CD4-positive, alpha-beta T cell (primary cell): ENCODE measurements around the gene FBN1. TPM values are rescaled to one million over a fixed set of nuclear protein-coding genes. Genes with fewer than 3 reads are reported as not detected.

Experiments
- ATAC-seq: fragments of 200-7000 bp; cut with Tn5 transposase; one replicate; pipeline ENCODE4 v1.10.0; 2022; ENCODE audit warnings: mild to moderate bottlenecking; ENCODE audit not compliant: poor library complexity
- CTCF ChIA-PET: fragments of 350-600 bp; sonication (Branson Sonifier 250); formaldehyde crosslinking; loops from one replicate; lab custom pipeline; 2021; ENCODE audit warnings: antibody characterized with exemption, inconsistent platforms; lab: Charles Lee
- POLR2A ChIA-PET: fragments of 350-600 bp; sonication (Branson Sonifier 250); formaldehyde crosslinking; loops from one replicate; lab custom pipeline; 2021; ENCODE audit warnings: antibody characterized with exemption, inconsistent platforms; lab: Charles Lee
- DNase-seq, 14 experiments: peaks; one replicate each; pipeline ENCODE4 v3.0.0-alpha.2; 2013 to 2020; ENCODE audit warnings: mixed read lengths in 2 of 14
- H3K27ac ChIP-seq, 2 donors: one replicate each; pipeline versions ENCODE4 v1.5.1 to v1.7.0; 2013; ENCODE audit warnings: low read length in 2 of 2, low read depth in 1 of 2, mild to moderate bottlenecking in 1 of 2
- H3K27me3 ChIP-seq, 2 experiments: 1 replicate in 1 of 2; 2 replicates in 1 of 2; pipeline versions ENCODE4 v1.6.1 to v1.7.0; 2013; ENCODE audit warnings: low read length in 2 of 2, control low read depth in 1 of 2, mild to moderate bottlenecking in 1 of 2, moderate library complexity in 1 of 2; ENCODE audit not compliant: insufficient read depth in 2 of 2, control insufficient read depth in 1 of 2
- H3K36me3 ChIP-seq: one replicate; pipeline ENCODE4 v1.6.1; 2013; ENCODE audit warnings: low read length, control low read depth; ENCODE audit not compliant: insufficient read depth
- H3K4me1 ChIP-seq: one replicate; pipeline ENCODE4 v1.6.1; 2013; ENCODE audit warnings: low read length, control low read depth; ENCODE audit not compliant: insufficient read depth
- H3K4me3 ChIP-seq: one replicate; pipeline ENCODE4 v1.5.1; 2013; ENCODE audit warnings: mild to moderate bottlenecking, low read length, moderate library complexity
- H3K9me3 ChIP-seq, 2 experiments: 1 replicate in 1 of 2; 2 replicates in 1 of 2; pipeline versions ENCODE4 v1.6.1 to v1.7.0; 2013; ENCODE audit warnings: low read length in 2 of 2, mild to moderate bottlenecking in 2 of 2, control low read depth in 1 of 2, moderate library complexity in 1 of 2; ENCODE audit not compliant: control insufficient read depth in 1 of 2, insufficient read depth in 1 of 2
- H3K27ac Mint-ChIP-seq: one replicate; pipeline ENCODE4 v1.8.0; 2020; ENCODE audit warnings: mixed read lengths
- H3K27me3 Mint-ChIP-seq: one replicate; pipeline ENCODE4 v1.8.0; 2021; ENCODE audit warnings: mixed read lengths
- H3K36me3 Mint-ChIP-seq: one replicate; pipeline ENCODE4 v1.8.0; 2021; ENCODE audit warnings: low read depth, mixed read lengths
- H3K4me1 Mint-ChIP-seq: one replicate; pipeline ENCODE4 v1.8.0; 2021; ENCODE audit warnings: low read depth, mixed read lengths
- H3K4me3 Mint-ChIP-seq: one replicate; pipeline ENCODE4 v1.8.0; 2020; ENCODE audit warnings: mild to moderate bottlenecking, mixed read lengths
- H3K9me3 Mint-ChIP-seq: one replicate; pipeline ENCODE4 v1.8.0; 2020; ENCODE audit warnings: mixed read lengths
- intact Hi-C, 2 experiments: fragments of 100-400 bp; cut with DNase I in 1 of 2; cut with micrococcal nuclease in 1 of 2; formaldehyde crosslinking; loops; one replicate each; pipeline versions ENCODE4 v1.15.1 to v1.9.0; 2023 to 2025; cut with DNase I, micrococcal nuclease
- total RNA-seq, 174 experiments: library from RNA in 2 of 174; stranded (reverse) in 2 of 174; gene quantifications; one replicate each; pipeline ENCODE4 v1.2.3 and lab custom pipeline; 2021 to 2026
- TF ChIP-seq, protein P1 (sequence below): fragments of 200-600 bp; IDR thresholded peaks from one replicate; pipeline ENCODE4 v1.8.0; 2022; ENCODE audit warnings: antibody characterized with exemption, mild to moderate bottlenecking

The FBN1 gene
- total RNA-seq, 2 experiments from 2014 or later: 0.11 to 0.25 TPM

DNA sequence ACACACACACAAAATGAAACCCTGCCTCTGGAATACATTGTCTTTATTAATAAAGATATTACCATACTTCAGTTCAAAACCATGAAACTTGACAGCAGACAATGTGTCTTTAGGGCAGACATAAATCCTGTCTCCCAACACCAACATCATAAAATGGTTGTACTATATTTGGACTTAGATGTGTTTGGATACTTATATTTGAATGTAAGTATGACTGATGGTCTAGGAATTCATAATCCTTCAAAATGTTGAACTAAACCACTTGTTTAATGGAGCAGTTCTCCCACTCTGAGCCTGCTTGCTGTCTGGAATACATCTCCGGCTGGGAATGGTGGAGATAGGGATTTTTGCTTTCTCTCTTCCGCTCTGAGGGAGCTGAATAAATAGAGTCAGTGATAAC lies 10.6 kb downstream of the FBN1 start:
- intact Hi-C loops: no loop called here
- H3K4me3 Mint-ChIP-seq: no peak overlapping the region
- no peak overlapping the region for H3K27ac ChIP-seq
- ChIA-PET POLR2A (no interaction called here), CTCF (no interaction called here)
- H3K36me3 Mint-ChIP-seq: no peaks in the 10 kb centered on the region
- no peaks in the 10 kb centered on the region for H3K4me1 Mint-ChIP-seq
- TF ChIP-seq, protein P1, sequence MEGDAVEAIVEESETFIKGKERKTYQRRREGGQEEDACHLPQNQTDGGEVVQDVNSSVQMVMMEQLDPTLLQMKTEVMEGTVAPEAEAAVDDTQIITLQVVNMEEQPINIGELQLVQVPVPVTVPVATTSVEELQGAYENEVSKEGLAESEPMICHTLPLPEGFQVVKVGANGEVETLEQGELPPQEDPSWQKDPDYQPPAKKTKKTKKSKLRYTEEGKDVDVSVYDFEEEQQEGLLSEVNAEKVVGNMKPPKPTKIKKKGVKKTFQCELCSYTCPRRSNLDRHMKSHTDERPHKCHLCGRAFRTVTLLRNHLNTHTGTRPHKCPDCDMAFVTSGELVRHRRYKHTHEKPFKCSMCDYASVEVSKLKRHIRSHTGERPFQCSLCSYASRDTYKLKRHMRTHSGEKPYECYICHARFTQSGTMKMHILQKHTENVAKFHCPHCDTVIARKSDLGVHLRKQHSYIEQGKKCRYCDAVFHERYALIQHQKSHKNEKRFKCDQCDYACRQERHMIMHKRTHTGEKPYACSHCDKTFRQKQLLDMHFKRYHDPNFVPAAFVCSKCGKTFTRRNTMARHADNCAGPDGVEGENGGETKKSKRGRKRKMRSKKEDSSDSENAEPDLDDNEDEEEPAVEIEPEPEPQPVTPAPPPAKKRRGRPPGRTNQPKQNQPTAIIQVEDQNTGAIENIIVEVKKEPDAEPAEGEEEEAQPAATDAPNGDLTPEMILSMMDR: no peak
- DNase-seq: no peak
- no peak overlapping the region for H3K27ac Mint-ChIP-seq
- no peaks in the 10 kb centered on the region for H3K9me3 Mint-ChIP-seq
- H3K9me3 ChIP-seq: no peaks in the 10 kb centered on the region
- no peak overlapping the region for H3K4me3 ChIP-seq
- no peaks in the 10 kb centered on the region for H3K36me3 ChIP-seq
- no peak for ATAC-seq
- H3K27me3 Mint-ChIP-seq: peaks cover 3% of the 10 kb centered on the region
- no peaks in the 10 kb centered on the region for H3K4me1 ChIP-seq
- no peaks in the 10 kb centered on the region for H3K27me3 ChIP-seq

DNA sequence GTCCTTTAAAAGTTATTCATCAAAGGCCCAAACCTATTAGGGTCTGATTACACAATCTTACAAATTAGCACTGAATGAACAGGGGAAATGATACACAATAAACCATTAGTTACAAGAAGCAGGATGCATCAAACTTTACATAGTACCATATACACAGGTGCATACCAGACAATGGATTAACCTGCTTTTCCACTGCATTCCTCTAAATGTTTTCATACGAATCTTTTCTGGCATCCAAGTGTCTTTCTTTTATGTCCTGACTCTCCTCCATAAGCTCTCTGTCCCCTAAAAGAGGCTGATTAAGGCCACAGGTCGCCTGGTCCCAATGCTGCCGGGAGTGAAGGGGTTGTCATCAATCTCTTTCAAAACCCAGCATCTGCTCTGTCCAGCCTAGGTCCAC lies 11.4 kb downstream of the FBN1 start:
- H3K27me3 Mint-ChIP-seq: peaks cover 4% of the 10 kb centered on the region
- H3K36me3 ChIP-seq: no peaks in the 10 kb centered on the region
- CTCF ChIA-PET: no interaction called here
- no peaks in the 10 kb centered on the region for H3K4me1 Mint-ChIP-seq
- DNase-seq: no peak
- no peaks in the 10 kb centered on the region for H3K9me3 ChIP-seq
- no peaks in the 10 kb centered on the region for H3K9me3 Mint-ChIP-seq
- intact Hi-C loops: no loop called here
- H3K4me1 ChIP-seq: no peaks in the 10 kb centered on the region
- no peak for ATAC-seq
- H3K36me3 Mint-ChIP-seq: no peaks in the 10 kb centered on the region
- no peak overlapping the region for H3K27ac Mint-ChIP-seq
- no peak overlapping the region for H3K27ac ChIP-seq
- TF ChIP-seq, protein P1: no peak
- no peak overlapping the region for H3K4me3 ChIP-seq
- POLR2A ChIA-PET: no interaction called here
- no peak overlapping the region for H3K4me3 Mint-ChIP-seq
- no peaks in the 10 kb centered on the region for H3K27me3 ChIP-seq

DNA sequence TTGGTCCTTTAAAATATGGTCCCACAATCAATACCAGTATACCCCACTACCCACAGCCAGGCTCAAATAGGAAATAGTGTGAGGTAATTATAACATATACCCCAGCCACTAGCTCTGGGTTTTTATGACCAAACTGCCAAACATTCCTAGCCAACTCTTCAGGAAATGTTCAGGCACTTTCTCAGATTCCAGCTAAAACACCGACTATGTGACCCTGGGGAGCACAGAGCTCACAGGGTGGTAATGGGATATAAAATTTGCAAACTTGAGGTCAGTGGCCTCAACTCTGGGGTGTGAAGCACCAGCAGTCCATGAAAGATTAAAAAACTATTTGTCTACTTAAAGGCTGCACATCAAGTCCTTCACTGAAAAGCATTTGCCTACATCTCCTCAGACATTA lies 12.9 kb downstream of the FBN1 start:
- Histone ChIP-seq H3K4me1 (no peaks in the 10 kb centered on the region), H3K36me3 (no peaks in the 10 kb centered on the region), H3K27ac (no peak overlapping the region), H3K27me3 (no peaks in the 10 kb centered on the region), H3K9me3 (no peaks in the 10 kb centered on the region), H3K4me3 (no peak overlapping the region)
- Mint-ChIP-seq H3K4me3 (no peak overlapping the region), H3K36me3 (no peaks in the 10 kb centered on the region), H3K9me3 (no peaks in the 10 kb centered on the region), H3K4me1 (no peaks in the 10 kb centered on the region), H3K27ac (no peak overlapping the region), H3K27me3 (peaks cover 4% of the 10 kb centered on the region)
- no peak for DNase-seq
- POLR2A ChIA-PET: no interaction called here
- TF ChIP-seq, protein P1: no peak
- CTCF ChIA-PET: interaction anchor here (0.6 kb wide), 1 partner anchor 16 kb away, joined by 4 read pairs; no protein-coding TSS in a partner anchor
- no peak for ATAC-seq
- intact Hi-C loops: no loop called here
